Measurements from ENCODE around the gene RHOG. TPM values are rescaled to one million over a fixed set of nuclear protein-coding genes. Genes with fewer than 3 reads are reported as not detected.

Gene RHOG
- total RNA-seq (2021) (31.0 and 36.1 TPM in 2 replicates), Bru-seq, nascent RNA (percentile 68 among the genes with signal in this experiment), BruChase-seq, experiment 1, labeled RNA remaining after a 2-hour chase (percentile 51 among the genes with signal in this experiment), BruChase-seq, experiment 2, labeled RNA remaining after a 6-hour chase (percentile 67 among the genes with signal in this experiment)
- long read RNA-seq, transcript RHOG-201 (2 exons, 1,319 nt) = major isoform, 19 of 20 reads
- long read RNA-seq, partial matches to known transcripts = 0 of 20 reads
- long read RNA-seq, other reads (novel, unspliced or antisense) = 1 of 20 reads

DNA sequence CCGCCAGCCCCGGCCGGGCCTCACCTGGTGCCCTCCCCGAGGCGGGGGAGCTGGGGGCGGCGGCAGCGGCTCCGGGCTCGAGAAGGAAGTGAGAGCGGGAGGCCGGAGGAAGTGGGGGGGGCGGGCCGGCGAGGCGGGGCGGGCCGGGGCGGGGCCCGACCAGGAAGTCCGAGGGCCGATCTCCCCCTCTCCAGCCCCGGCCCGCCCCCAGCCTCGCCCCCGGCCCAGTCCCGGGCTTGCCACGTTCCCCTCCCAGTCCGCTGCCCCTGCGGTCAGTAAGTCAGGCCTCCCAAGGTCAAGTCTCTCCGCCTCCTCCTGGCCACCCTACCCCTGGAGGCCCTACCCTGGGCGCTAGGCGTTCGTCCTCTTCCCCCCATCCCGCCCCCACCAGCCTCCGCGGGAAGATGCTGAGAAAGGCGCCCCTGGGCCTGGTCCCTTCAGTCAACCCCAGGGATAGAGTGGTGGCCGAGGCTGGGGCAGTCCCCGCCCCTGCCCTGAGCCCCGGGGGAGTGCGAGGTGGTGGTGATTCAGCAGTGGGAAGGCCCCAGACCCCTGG, at the start of gene RHOG:
RHOG (minus strand) TSS at position 90 of the 556 bp plus-strand sequence. CDS start 12,821 bp downstream, outside the sequence.
- Histone ChIP-seq H3K9me2 (ENCODE audit: insufficient read depth) (no peaks in the 10 kb centered on the region), H3K79me2 (ENCODE audit: low read depth) (peaks cover 25% of the 10 kb centered on the region), H3K27ac (peak within 1 kb of the TSS; percentile 43), H3K4me3 (peak within 1 kb of the TSS; percentile 68), H2AFZ (peak within 1 kb of the TSS; percentile 79), H3K9me3 (ENCODE audit: insufficient read depth, low read depth) (no peaks in the 10 kb centered on the region), H3K4me2 (peak within 1 kb of the TSS; percentile 87), H3K36me3 (ENCODE audit: low read depth) (no peaks in the 10 kb centered on the region), H3K27me3 (ENCODE audit: insufficient read depth, low read depth) (no peaks in the 10 kb centered on the region), H4K20me1 (ENCODE audit: insufficient read depth) (no peaks in the 10 kb centered on the region), H3F3A (ENCODE audit: insufficient read depth, low read depth) (no peaks in the 10 kb centered on the region; the same call in 1 of the 2 replicates), H3K4me1 (replicated peaks; ENCODE audit: insufficient read depth) (peaks cover 10% of the 10 kb centered on the region)
- POLR2A ChIA-PET (ENCODE audit: unreplicated experiment) = interaction anchor here (0.6 to 0.7 kb wide), 2 partner anchors 184 to 198 kb away, joined by 4 to 10 read pairs; no protein-coding TSS in a partner anchor
- CTCF ChIA-PET = interaction anchor here (0.8 to 2.1 kb wide), 4 partner anchors 13 to 232 kb away, joined by 3 to 7 read pairs (median 4); partner anchors contain the start of gene STIM1
- DNase-seq = peak; percentile 63 to 70
- no peak for TF ChIP-seq EZH2 (IDR thresholded peaks at IDR 0.05; ENCODE audit: low read depth)
- no peak for TF ChIP-seq CTCF (conservative IDR thresholded peaks at IDR 0.05)
- intact Hi-C loops (cut with micrococcal nuclease; ENCODE audit: unreplicated experiment) = loop anchor here (1.0 to 2.0 kb wide), 2 partner anchors 25 to 32 kb away; partner anchors contain the start of gene PGAP2
- no TSS peak for BruUV-seq (replicated peaks)

DNA sequence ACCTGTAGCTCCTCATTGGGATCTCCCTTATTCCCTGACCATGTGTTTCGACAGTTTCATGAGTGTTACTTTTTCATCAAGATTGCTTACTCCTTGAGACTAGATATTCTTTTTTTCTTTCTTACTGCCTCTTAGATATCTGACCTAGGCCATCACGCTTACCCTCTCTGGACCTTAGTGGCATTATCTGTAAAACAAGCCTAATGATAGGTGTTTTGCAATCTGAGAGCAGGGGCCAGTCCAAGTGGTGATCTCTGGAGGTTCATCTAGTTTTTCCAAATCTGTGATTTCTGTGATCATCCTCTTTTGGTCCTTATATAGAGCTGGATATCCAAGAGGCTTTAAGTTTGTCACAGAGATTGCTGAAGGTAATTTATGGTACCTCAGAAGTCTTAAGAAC, 49.3 kb upstream of the RHOG start:
- TF ChIP-seq CTCF (conservative IDR thresholded peaks at IDR 0.05) = no peak
- TF ChIP-seq EZH2 (IDR thresholded peaks at IDR 0.05; ENCODE audit: low read depth) = no peak
- no peak for DNase-seq
- peaks cover 25% of the 10 kb centered on the region for H3K4me1 ChIP-seq (replicated peaks; ENCODE audit: insufficient read depth)
- no TSS peak for BruUV-seq (replicated peaks)
- H4K20me1 ChIP-seq (ENCODE audit: insufficient read depth) = no peaks in the 10 kb centered on the region
- H3F3A ChIP-seq (ENCODE audit: insufficient read depth, low read depth) = peaks cover 16% of the 10 kb centered on the region; the same call in 1 of the 2 replicates
- no peaks in the 10 kb centered on the region for H3K27me3 ChIP-seq (ENCODE audit: insufficient read depth, low read depth)
- no peaks in the 10 kb centered on the region for H3K36me3 ChIP-seq (ENCODE audit: low read depth)
- no peaks in the 10 kb centered on the region for H3K9me3 ChIP-seq (ENCODE audit: insufficient read depth, low read depth)
- H3K79me2 ChIP-seq (ENCODE audit: low read depth) = peaks cover 8% of the 10 kb centered on the region; the same call in 1 of the 2 replicates
- intact Hi-C loops (cut with micrococcal nuclease; ENCODE audit: unreplicated experiment) = no loop called here
- H2AFZ ChIP-seq = no peak overlapping the region
- no peaks in the 10 kb centered on the region for H3K9me2 ChIP-seq (ENCODE audit: insufficient read depth)
- H3K27ac ChIP-seq = no peak overlapping the region
- POLR2A ChIA-PET (ENCODE audit: unreplicated experiment) = no interaction called here
- CTCF ChIA-PET = no interaction called here
- H3K4me3 ChIP-seq = no peak overlapping the region
- no peak overlapping the region for H3K4me2 ChIP-seq

GRCh38 chr11:3888876-3889275, 48.1 kb upstream of the RHOG start:
- H3K4me3 ChIP-seq = no peak overlapping the region
- no peaks in the 10 kb centered on the region for H3K27me3 ChIP-seq (ENCODE audit: insufficient read depth, low read depth)
- no peak for DNase-seq
- peaks cover 8% of the 10 kb centered on the region; the same call in 1 of the 2 replicates for H3K79me2 ChIP-seq (ENCODE audit: low read depth)
- ChIA-PET CTCF (no interaction called here), POLR2A (ENCODE audit: unreplicated experiment) (no interaction called here)
- TF ChIP-seq CTCF (conservative IDR thresholded peaks at IDR 0.05) = no peak
- no peak for TF ChIP-seq EZH2 (IDR thresholded peaks at IDR 0.05; ENCODE audit: low read depth)
- H3K36me3 ChIP-seq (ENCODE audit: low read depth) = no peaks in the 10 kb centered on the region
- H3K4me2 ChIP-seq = no peak overlapping the region
- H2AFZ ChIP-seq = no peak overlapping the region
- no peaks in the 10 kb centered on the region for H3K9me3 ChIP-seq (ENCODE audit: insufficient read depth, low read depth)
- no TSS peak for BruUV-seq (replicated peaks)
- H4K20me1 ChIP-seq (ENCODE audit: insufficient read depth) = no peaks in the 10 kb centered on the region
- H3K4me1 ChIP-seq (replicated peaks; ENCODE audit: insufficient read depth) = peaks cover 17% of the 10 kb centered on the region
- intact Hi-C loops (cut with micrococcal nuclease; ENCODE audit: unreplicated experiment) = no loop called here
- no peaks in the 10 kb centered on the region for H3K9me2 ChIP-seq (ENCODE audit: insufficient read depth)
- no peak overlapping the region for H3K27ac ChIP-seq
- peaks cover 15% of the 10 kb centered on the region; the same call in 1 of the 2 replicates for H3F3A ChIP-seq (ENCODE audit: insufficient read depth, low read depth)
